Measurements from ENCODE around the gene DIP2C.

DNA sequence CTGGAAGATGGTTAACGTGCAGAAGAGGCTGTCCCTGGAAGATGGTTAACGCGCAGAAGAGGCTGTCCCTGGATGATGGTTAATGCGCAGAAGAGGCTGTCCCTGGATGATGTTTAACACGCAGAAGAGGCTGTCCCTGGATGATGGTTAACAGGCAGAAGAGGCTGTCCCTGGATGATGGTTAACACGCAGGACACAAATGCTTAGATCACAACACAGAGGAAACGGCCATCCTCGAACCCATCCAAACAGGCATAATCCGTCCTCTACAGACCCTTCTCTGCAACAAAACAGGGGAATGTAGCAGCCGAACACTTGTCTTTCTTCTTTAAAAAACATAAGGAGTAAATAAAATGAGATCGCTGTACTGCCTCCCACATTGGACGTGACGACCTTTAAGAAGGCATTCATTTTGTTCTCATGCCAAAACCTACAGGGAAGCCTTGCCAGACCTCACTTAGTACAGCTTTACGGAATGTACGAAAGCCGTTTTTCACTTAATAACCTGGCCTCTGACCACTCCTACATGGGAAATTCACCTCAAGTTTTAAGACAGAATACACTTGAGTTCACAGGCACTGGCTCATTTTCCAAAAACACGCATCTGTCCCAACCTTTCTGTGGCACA is 309.0 kb downstream of the DIP2C start:
- no peak for TF ChIP-seq ELF4 (IDR thresholded peaks at IDR 0.05)
- TF ChIP-seq HDGF (IDR thresholded peaks at IDR 0.05; ENCODE audit: borderline replicate concordance), result no peak
- TF ChIP-seq NFRKB (IDR thresholded peaks at IDR 0.05), result no peak
- no peak for TF ChIP-seq ZNF384 (IDR thresholded peaks at IDR 0.05)
- no peak for TF ChIP-seq CTBP1 (IDR thresholded peaks at IDR 0.05; ENCODE audit: borderline replicate concordance)
- no peak for TF ChIP-seq FOXK2 (IDR thresholded peaks at IDR 0.05)
- no peak for TF ChIP-seq LEF1 (IDR thresholded peaks at IDR 0.05; ENCODE audit: borderline replicate concordance)

Data from HEK293T (cell line).